Measurements from ENCODE around the gene LAMB2. TPM values are rescaled to one million over a fixed set of nuclear protein-coding genes. Genes with fewer than 3 reads are reported as not detected.

The LAMB2 gene
- total RNA-seq, 2 donors from 2014 or later, result 432 to 667 TPM

- WGBS, result 24% methylated on average over 6 of the region's 6 CpGs
- TF ChIP-seq POLR2A (IDR thresholded peaks at IDR 0.05) (no peak), POLR2AphosphoS5 (IDR thresholded peaks at IDR 0.05) (no peak), CTCF (IDR thresholded peaks at IDR 0.05) (no peak)
- Histone ChIP-seq H3K36me3 (no peaks in the 10 kb centered on the region), H3K4me3 (peak overlapping the region; percentile 87 to 98), H3K9me3 (no peaks in the 10 kb centered on the region), H3K4me1 (replicated peaks) (no peaks in the 10 kb centered on the region), H3K27ac (peak overlapping the region; percentile 82 to 86), H3K27me3 (replicated peaks; ENCODE audit: insufficient read depth) (no peaks in the 10 kb centered on the region)
- DNase-seq (ENCODE audit: low spot score), result no peak
- intact Hi-C loops (cut with DNase I), result no loop called here
Observed at GRCh38 chr3:49164983-49165720, 32.3 kb upstream of the LAMB2 start.

GRCh38 chr3:49163609-49164008 lies 30.8 kb upstream of the LAMB2 start:
- Histone ChIP-seq H3K4me1 (replicated peaks) (no peaks in the 10 kb centered on the region), H3K27me3 (replicated peaks; ENCODE audit: insufficient read depth) (no peaks in the 10 kb centered on the region), H3K27ac (no peak overlapping the region), H3K4me3 (no peak overlapping the region), H3K9me3 (no peaks in the 10 kb centered on the region), H3K36me3 (no peaks in the 10 kb centered on the region)
- TF ChIP-seq CTCF (IDR thresholded peaks at IDR 0.05) (no peak), POLR2AphosphoS5 (IDR thresholded peaks at IDR 0.05) (no peak), POLR2A (IDR thresholded peaks at IDR 0.05) (no peak)
- intact Hi-C loops (cut with DNase I), result no loop called here
- 87% methylated on average over 8 of the region's 8 CpGs for WGBS
- DNase-seq (ENCODE audit: low spot score), result no peak

GRCh38 chr3:49162751-49163419 lies 30.0 kb upstream of the LAMB2 start:
- TF ChIP-seq POLR2AphosphoS5 (IDR thresholded peaks at IDR 0.05) (no peak), CTCF (IDR thresholded peaks at IDR 0.05) (no peak), POLR2A (IDR thresholded peaks at IDR 0.05) (no peak)
- no peak overlapping the region for H3K27ac ChIP-seq
- intact Hi-C loops (cut with DNase I), result no loop called here
- no peak for DNase-seq (ENCODE audit: low spot score)
- H3K4me3 ChIP-seq, result no peak overlapping the region
- 94% methylated on average over 21 of the region's 21 CpGs for WGBS
- no peaks in the 10 kb centered on the region for H3K4me1 ChIP-seq (replicated peaks)
- no peaks in the 10 kb centered on the region for H3K9me3 ChIP-seq
- no peaks in the 10 kb centered on the region for H3K36me3 ChIP-seq
- H3K27me3 ChIP-seq (replicated peaks; ENCODE audit: insufficient read depth), result no peaks in the 10 kb centered on the region

GRCh38 chr3:49161808-49162530 lies 29.1 kb upstream of the LAMB2 start:
- no peaks in the 10 kb centered on the region for H3K9me3 ChIP-seq
- H3K27me3 ChIP-seq (replicated peaks; ENCODE audit: insufficient read depth), result no peaks in the 10 kb centered on the region
- H3K4me3 ChIP-seq, result no peak overlapping the region
- DNase-seq (ENCODE audit: low spot score), result no peak
- H3K4me1 ChIP-seq (replicated peaks), result no peaks in the 10 kb centered on the region
- H3K36me3 ChIP-seq, result no peaks in the 10 kb centered on the region
- H3K27ac ChIP-seq, result no peak overlapping the region
- 83% methylated on average over 3 of the region's 3 CpGs for WGBS
- intact Hi-C loops (cut with DNase I), result no loop called here
- TF ChIP-seq POLR2AphosphoS5 (IDR thresholded peaks at IDR 0.05) (no peak), POLR2A (IDR thresholded peaks at IDR 0.05) (no peak), CTCF (IDR thresholded peaks at IDR 0.05) (no peak)
